HG02884 (cell line): ENCODE measurements around the gene CABCOCO1.
"Not testable (repeated sequence)": the region's sequence is repeated elsewhere in the genome, so short reads cannot be mapped to it uniquely, and the experiment has no call there.

ENCODE experiments used
- ATAC-seq: cut with Tn5 transposase; IDR thresholded peaks from one replicate; pipeline ENCODE4 v1.9.1; 2021; ENCODE audit warnings: mild to moderate bottlenecking, moderate library complexity; ENCODE audit not compliant: unreplicated experiment

Gene CABCOCO1

DNA sequence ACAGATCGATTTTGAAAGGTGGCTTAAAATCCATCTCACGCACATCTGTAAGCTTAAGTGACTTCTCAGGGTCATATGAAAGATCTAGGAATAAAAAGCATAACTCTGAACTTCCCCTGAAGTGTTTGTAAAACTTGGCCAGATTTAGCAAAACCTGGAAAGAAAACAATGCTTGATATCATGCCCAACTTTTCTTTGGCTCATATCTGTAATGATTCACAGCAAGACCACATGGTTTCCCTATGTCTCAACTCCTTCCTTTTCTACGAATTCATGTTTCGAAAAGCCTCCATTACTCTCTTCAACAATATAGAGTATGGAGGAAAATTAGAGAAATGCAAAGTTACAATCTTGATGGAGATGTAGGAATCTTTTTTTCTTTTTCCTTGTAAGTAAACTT lies 20.1 kb upstream of the CABCOCO1 start:
- no peak for ATAC-seq

DNA sequence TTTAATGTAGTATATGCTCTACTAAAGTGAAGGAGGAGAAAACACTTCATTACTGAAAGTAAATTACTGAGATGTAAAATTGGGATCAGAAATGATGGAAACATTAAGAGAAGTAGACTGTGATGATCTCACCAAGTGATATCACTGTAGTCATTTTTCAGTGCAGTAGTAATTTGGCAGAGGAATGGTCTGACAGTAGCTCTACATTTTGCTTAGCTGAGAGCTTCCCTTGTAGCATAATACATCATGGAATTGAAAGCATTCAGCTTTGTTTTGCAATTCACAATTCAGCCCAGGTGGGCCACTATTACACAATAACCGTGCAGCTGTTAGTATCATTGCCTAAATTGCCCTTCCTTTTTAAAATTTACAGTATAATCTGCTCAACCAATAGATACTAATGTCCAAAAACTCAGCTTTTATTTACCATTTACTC lies 19.4 kb upstream of the CABCOCO1 start:
- no peak for ATAC-seq

GRCh38 chr10:61653699-61654098 lies 9.0 kb upstream of the CABCOCO1 start:
- ATAC-seq, result no peak

DNA sequence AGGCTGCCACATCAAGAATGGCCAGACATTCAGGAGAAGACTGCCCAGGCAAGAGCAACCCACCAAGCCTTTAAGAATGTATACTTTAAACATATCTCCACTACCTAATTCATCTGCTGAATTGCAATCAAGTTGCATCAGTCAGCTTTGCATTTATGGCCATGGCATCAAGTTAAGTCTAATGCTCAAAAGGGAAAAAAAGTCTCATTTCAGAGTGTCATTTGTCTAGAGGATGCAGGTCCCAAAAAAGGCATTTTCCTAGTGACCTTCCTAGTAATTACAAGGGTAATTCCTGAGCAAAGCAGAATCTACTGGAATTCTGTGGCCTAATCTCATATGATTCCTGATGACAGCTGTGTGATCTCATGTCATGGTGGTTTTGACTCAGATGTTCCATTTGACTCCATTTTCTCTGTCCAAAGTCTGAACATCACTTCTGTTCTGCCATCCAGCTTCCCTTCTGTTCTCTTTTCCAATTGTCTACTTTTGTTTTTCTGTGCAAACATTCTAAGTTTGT lies 7.3 kb upstream of the CABCOCO1 start:
- ATAC-seq, result no peak

DNA sequence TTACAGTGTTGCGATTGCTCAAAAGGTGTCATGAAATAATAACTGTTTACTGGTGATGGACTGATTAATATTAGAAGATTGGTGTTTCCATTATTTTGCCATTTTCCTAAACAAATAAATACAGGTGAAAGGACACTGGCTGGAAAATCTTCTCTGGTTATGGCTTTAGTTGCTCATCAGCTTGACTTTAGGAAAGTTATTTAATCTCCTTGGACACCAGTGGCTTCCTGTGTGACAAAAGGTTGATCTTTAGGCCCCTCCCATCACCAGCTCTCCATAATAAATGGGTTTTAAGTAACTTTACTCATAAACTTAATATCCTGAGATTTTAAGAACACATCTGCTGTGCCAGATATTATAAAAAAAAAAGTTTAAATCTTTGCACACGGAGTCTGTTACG lies 737 bp downstream of the CABCOCO1 start:
- no peak for ATAC-seq

DNA sequence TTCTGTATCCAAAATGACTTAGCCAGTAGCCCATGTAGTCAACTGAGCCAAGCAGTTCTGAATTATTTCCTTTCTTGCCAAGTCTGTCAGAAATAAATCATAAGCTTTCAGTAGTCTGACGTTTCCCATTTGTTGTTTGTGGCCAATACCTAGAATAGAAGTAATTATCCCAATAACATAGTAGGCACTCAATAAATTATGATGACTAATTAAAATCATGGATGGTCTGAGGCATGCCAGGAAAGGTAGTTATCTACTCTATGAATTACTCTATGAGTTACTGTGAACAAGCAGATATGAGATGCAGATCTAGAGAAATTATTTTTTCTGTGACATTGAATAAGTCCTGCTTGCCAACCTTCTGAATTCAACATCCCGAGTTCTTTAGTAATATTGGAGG lies 2.3 kb downstream of the CABCOCO1 start:
- no peak for ATAC-seq

- ATAC-seq, result no peak
Observed at GRCh38 chr10:61669161-61669725, 6.5 kb downstream of the CABCOCO1 start.

GRCh38 chr10:61669849-61670248 lies 7.1 kb downstream of the CABCOCO1 start:
- ATAC-seq, result no peak

DNA sequence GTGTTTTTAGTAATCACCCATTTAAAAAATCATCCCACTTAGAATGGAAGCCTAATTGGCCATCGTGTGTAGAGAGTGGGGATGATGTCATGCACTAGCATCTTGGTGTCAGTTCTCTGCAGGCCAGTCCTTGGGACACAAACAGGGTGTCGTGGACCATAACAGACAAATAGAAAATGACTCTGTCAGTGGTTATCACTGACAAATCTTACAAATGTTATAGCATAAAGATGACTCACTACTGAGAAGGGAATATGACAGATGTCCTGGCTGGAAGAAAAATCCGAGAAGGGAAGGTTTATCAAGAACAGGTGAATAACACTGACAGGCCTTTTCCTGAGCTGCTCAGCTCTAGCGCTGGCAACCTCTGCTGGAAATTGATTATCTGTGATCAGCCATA lies 10.6 kb downstream of the CABCOCO1 start:
- no peak for ATAC-seq

- ATAC-seq, result no peak
Observed at GRCh38 chr10:61682323-61682722, 19.6 kb downstream of the CABCOCO1 start.

DNA sequence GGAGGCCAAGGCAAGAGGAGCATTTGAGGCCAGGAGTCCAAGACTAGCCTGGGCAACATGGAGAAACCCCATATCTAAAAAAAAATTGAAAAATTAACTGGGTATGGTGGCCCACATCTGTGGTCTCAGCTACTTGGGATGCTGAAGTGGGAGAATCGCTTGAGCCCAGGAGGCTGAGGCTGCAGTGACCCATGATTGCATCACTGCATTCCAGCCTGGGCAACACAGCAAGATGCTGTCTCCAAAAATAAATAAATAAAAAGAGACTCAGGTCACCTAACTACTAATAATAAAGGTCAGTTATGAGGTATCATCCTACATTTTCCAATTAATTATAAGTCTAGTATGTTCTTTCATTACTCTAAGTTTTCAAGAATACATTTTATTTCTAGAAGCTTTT lies 20.6 kb downstream of the CABCOCO1 start:
- no peak for ATAC-seq

- ATAC-seq, result no peak
Observed at GRCh38 chr10:61684894-61685507, 22.3 kb downstream of the CABCOCO1 start.

GRCh38 chr10:61688551-61689308 lies 26.0 kb downstream of the CABCOCO1 start:
- ATAC-seq, result no peak

- not testable (repeated sequence) for ATAC-seq
Observed at GRCh38 chr10:61691667-61692066, 28.9 kb downstream of the CABCOCO1 start.

DNA sequence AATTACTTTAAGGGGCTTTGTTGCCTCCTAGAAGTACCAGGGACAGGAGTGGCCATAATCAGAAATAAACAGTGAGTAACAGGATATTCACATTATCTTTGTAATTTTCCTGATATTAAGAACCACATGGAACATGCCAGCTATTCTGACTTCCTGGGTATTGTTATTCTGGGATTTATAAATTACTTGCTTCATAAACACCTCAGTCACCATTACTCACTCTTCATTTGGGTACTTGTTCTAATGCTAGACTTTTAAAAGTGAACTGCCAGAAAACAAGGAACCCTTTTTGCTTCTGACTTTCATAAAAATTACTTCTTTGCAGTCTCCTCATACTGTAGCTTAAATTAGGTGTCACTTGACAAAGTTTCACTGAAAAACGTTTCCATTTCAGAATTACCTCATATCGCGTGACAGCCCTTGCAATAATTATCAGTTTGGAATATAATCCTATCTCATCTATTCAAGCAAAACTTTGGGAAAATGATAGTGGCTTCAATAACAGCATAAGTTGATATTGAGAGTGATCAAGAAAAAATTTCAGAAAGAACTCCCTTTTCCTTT lies 29.8 kb downstream of the CABCOCO1 start:
- no peak for ATAC-seq

DNA sequence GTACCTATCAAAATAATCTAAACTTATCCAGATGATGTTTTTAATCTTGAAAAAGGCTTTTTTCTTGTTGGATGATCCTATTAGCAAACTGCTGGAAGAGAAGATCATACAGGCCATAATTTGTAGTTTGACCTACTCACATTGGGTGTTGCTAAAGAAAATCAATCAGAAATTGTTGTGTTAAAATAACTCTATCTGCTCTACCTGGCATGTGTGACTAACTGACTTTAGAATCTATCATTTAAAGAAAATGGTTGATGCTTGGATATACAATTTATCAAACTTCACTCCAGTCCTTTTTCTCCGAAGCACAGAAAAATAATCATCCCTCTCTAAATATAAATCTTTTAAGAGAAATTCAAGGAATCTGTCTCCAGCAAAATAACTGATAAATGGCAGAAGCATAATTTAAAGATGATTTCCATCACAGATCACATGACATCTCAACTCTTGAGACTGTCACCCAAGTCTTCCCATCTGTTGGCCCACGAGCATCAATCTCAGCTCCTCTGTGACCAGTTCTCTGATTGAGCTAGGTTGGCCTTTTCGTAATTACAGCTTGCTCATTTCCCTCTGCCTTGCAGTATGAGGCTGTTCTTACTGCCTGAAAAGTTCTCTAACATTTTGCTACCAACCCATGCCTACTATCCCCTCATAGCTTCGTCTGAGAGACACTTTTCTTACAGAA lies 36.4 kb downstream of the CABCOCO1 start:
- no peak for ATAC-seq

GRCh38 chr10:61701055-61701705 lies 38.5 kb downstream of the CABCOCO1 start:
- ATAC-seq, result no peak

GRCh38 chr10:61701706-61702105 lies 39.0 kb downstream of the CABCOCO1 start:
- no peak for ATAC-seq

DNA sequence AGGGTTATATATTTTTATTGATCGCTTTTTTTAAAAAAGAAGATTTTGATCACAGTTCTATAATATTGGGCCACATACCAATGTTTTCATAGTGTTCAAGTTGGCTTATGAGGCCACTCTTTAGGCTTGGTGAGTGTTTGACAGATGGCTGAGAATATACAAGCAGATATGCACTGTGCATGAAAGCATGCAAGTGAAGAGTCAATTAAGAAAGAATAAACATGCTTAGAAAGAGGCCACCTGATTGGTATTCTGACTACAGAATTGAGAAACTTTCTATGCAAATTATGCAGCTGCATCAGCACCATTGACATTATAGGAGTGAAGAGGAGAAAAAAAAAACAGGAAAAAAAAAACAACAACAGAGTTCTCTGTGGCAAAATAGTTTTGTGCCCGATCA lies 39.9 kb downstream of the CABCOCO1 start:
- ATAC-seq, result no peak

DNA sequence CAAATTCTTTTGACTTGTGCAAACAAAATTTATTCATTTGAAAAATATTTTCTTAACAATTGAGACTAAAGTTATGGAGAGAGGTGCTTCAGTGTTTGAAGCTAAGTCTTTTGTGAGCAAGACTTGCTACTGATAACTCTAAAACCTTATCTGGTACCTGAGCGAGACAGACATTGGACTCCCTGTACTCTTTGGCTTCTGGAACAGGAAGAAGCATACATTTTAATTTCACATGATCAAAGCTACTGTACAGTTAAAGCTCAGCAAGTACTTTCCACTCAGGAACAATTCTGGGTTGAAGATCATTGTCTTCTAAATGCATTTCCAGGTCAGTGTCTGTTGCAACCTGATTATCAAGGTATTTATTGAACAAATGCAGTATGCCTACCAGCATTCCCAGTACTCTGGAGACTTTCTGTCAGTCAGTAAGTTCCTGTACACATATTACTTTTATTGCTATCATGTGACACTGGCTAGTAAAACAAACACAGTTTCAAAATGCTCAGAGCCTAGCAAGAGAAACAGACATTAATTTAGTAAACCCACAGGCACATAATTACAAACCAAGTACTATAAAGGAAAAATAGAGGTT lies 42.4 kb downstream of the CABCOCO1 start:
- ATAC-seq, result no peak
